Middle frontal gyrus (tissue), 1 donor: ENCODE data around the gene EHD4.

Source experiments
- DNase-seq: peaks from one replicate; pipeline ENCODE4 v3.0.0-alpha.2; 2015; ENCODE audit warnings: low spot score; ENCODE audit errors: extremely low spot score

The EHD4 gene

GRCh38 chr15:41980654-41981323 lies 8.4 kb upstream of the EHD4 start:
- DNase-seq = no peak

GRCh38 chr15:41979493-41980266 lies 7.3 kb upstream of the EHD4 start:
- no peak for DNase-seq

GRCh38 chr15:41978534-41978933 lies 6.2 kb upstream of the EHD4 start:
- no peak for DNase-seq

GRCh38 chr15:41977757-41978383 lies 5.5 kb upstream of the EHD4 start:
- no peak for DNase-seq

GRCh38 chr15:41975669-41976068 lies 3.3 kb upstream of the EHD4 start:
- DNase-seq = no peak

GRCh38 chr15:41974041-41974440 lies 1.7 kb upstream of the EHD4 start:
- DNase-seq = no peak

GRCh38 chr15:41971895-41972252 lies 483 bp downstream of the EHD4 start:
- no peak for DNase-seq

- no peak for DNase-seq
These were observed 1.1 kb downstream of the EHD4 start for GRCh38 chr15:41971089-41971894.

- no peak for DNase-seq
These were observed 1.9 kb downstream of the EHD4 start for GRCh38 chr15:41970456-41970855.

GRCh38 chr15:41969851-41970431 lies 2.4 kb downstream of the EHD4 start:
- no peak for DNase-seq

- no peak for DNase-seq
These were observed 3.7 kb downstream of the EHD4 start for GRCh38 chr15:41968701-41969100.

GRCh38 chr15:41967506-41968206 lies 4.7 kb downstream of the EHD4 start:
- no peak for DNase-seq

- no peak for DNase-seq
These were observed 5.4 kb downstream of the EHD4 start for GRCh38 chr15:41966920-41967465.

GRCh38 chr15:41966414-41966812 lies 5.9 kb downstream of the EHD4 start:
- no peak for DNase-seq

GRCh38 chr15:41965441-41966413 lies 6.6 kb downstream of the EHD4 start:
- no peak for DNase-seq

GRCh38 chr15:41961595-41962202 lies 10.7 kb downstream of the EHD4 start:
- DNase-seq = no peak

GRCh38 chr15:41961001-41961518 lies 11.3 kb downstream of the EHD4 start:
- DNase-seq = no peak

GRCh38 chr15:41958002-41958420 lies 14.3 kb downstream of the EHD4 start:
- DNase-seq = no peak
